Ishikawa (cell line): ENCODE data around the gene MTA2.

Experiments used
- CEBPB ChIP-seq: IDR thresholded peaks from 2 replicates; pipeline ENCODE4 v1.6.1; 2012
- EP300 ChIP-seq: IDR thresholded peaks from 2 replicates; pipeline ENCODE4 v1.6.1; 2012; ENCODE audit warnings: borderline replicate concordance
- FOXM1 ChIP-seq: IDR thresholded peaks from 2 replicates; pipeline ENCODE4 v1.6.1; 2012; ENCODE audit warnings: low read depth, borderline replicate concordance
- NFIC ChIP-seq: IDR thresholded peaks from 2 replicates; pipeline ENCODE4 v1.6.1; 2012
- RAD21 ChIP-seq: IDR thresholded peaks from 2 replicates; pipeline ENCODE4 v1.6.1; 2012; ENCODE audit warnings: low read depth
- REST ChIP-seq: IDR thresholded peaks from 2 replicates; pipeline ENCODE4 v1.6.1; 2012; ENCODE audit warnings: low read depth, mild to moderate bottlenecking
- TCF12 ChIP-seq: IDR thresholded peaks from 2 replicates; pipeline ENCODE4 v1.6.1; 2012; ENCODE audit warnings: low read depth
- TEAD4 ChIP-seq: IDR thresholded peaks from 2 replicates; pipeline ENCODE4 v1.6.1; 2012
- YY1 ChIP-seq: IDR thresholded peaks from 2 replicates; pipeline ENCODE4 v1.6.1; 2012; ENCODE audit warnings: low read depth
- TF ChIP-seq, protein P1 (sequence below): IDR thresholded peaks from 2 replicates; pipeline ENCODE4 v1.6.1; 2012

DNA sequence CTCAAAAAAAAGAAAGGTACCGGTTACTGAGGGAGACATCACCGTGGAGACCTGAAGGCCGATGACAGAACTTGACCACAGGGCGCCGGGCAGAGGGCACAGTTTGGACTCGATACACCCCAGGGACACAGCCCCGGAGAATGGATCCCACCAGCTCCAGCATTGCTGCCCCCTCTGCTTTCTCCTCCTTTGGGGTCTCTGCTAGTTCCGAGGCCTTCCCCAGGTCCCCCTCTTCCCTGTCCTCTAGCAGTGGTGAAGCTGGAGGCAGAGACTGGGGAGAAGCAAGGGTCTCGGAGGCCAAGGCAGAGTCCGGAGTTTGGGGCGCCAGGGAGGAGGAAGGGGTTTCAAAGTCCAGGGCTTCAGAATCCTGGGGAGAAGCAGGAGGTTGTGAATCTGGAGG is 23.1 kb downstream of the MTA2 start:
- TF ChIP-seq TCF12 (no peak), RAD21 (no peak), NFIC (no peak), REST (no peak), EP300 (no peak), YY1 (no peak), CEBPB (no peak), FOXM1 (no peak), TEAD4 (no peak)
- TF ChIP-seq, protein P1, sequence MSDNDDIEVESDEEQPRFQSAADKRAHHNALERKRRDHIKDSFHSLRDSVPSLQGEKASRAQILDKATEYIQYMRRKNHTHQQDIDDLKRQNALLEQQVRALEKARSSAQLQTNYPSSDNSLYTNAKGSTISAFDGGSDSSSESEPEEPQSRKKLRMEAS = no peak
